ENCODE data around the gene RFC3.

Gene RFC3

DNA sequence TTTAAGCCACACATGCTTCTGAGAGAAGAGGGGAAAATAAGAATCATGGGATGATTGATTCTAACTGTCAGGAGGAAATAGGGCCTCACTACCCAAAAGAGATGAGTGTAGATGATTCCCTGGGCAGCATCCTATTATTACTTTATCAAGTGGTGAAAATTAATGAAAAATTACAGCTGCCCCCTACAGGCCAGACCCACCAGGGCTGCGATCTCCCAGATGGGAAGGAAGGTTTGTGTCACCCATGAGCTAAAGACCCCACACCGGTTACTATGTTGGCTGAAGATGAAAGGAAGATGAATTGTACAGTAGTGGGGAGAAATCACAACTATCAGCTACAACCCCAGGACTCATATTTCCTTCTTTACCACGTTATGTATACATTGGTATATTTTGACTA lies 49.5 kb downstream of the RFC3 start:
- H3K9me3 Mint-ChIP-seq, result no peaks in the 10 kb centered on the region
- H3K36me3 Mint-ChIP-seq (ENCODE audit: low read depth), result no peaks in the 10 kb centered on the region
- H3K4me1 Mint-ChIP-seq (ENCODE audit: low read depth), result no peaks in the 10 kb centered on the region
- H3K4me3 Mint-ChIP-seq, result no peak overlapping the region
- no peak overlapping the region for H3K27ac Mint-ChIP-seq
- H3K27me3 Mint-ChIP-seq, result no peaks in the 10 kb centered on the region
- intact Hi-C loops (cut with micrococcal nuclease), result no loop called here

DNA sequence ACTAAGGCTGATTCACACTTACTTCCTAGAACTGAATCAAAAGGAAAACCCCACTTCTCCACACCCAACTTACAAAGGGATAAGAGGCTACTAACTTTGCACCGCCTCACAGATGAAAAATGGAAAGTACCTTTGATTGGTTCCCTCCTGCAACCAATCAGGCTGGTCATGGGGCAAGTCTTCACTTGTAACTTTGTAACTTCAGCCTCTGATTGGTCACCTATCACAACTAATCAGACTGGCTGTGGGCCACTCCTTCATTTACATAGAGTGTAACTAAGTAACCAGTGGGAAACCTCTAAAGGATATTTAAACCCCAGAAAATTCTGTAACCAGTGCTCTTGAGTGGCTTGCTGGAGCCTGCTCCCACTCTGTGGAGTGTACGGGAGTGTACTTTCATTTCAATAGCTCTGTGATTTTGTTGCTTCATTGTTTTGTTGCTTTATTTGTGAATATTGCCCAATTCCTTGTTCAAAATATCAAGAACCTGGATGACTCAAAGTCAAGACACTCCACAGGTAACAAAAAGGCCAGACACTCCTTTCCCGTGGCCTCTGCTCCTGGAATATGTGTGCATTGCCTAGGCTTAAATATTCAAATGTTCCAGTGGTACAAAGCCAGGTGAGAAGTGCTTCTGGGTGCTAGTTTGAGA lies 50.5 kb downstream of the RFC3 start:
- no peaks in the 10 kb centered on the region for H3K36me3 Mint-ChIP-seq (ENCODE audit: low read depth)
- H3K4me3 Mint-ChIP-seq, result no peak overlapping the region
- no peaks in the 10 kb centered on the region for H3K27me3 Mint-ChIP-seq
- H3K4me1 Mint-ChIP-seq (ENCODE audit: low read depth), result no peaks in the 10 kb centered on the region
- intact Hi-C loops (cut with micrococcal nuclease), result no loop called here
- no peaks in the 10 kb centered on the region for H3K9me3 Mint-ChIP-seq
- no peak overlapping the region for H3K27ac Mint-ChIP-seq

DNA sequence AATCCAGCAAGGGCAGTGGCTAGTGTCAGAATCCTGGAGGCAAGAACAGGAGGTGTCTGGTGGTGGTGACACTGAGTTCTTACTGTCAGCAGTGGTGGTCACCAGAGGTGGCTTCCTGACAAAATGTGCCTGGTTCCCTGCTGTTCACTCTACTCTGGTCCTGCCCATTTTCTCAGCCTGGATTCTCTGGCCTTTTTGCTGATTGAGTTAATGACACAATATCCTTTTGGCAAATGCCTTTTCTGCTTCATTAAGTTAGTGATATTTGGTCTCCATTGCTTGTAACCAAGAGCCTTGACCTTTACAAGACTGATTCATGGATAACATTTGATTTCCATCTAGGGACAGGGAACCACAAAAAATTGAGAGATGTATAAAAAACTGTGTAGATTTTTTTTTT lies 51.1 kb downstream of the RFC3 start:
- Mint-ChIP-seq H3K27me3 (no peaks in the 10 kb centered on the region), H3K36me3 (ENCODE audit: low read depth) (no peaks in the 10 kb centered on the region), H3K4me1 (ENCODE audit: low read depth) (no peaks in the 10 kb centered on the region), H3K4me3 (no peak overlapping the region), H3K9me3 (no peaks in the 10 kb centered on the region), H3K27ac (no peak overlapping the region)
- intact Hi-C loops (cut with micrococcal nuclease), result no loop called here

DNA sequence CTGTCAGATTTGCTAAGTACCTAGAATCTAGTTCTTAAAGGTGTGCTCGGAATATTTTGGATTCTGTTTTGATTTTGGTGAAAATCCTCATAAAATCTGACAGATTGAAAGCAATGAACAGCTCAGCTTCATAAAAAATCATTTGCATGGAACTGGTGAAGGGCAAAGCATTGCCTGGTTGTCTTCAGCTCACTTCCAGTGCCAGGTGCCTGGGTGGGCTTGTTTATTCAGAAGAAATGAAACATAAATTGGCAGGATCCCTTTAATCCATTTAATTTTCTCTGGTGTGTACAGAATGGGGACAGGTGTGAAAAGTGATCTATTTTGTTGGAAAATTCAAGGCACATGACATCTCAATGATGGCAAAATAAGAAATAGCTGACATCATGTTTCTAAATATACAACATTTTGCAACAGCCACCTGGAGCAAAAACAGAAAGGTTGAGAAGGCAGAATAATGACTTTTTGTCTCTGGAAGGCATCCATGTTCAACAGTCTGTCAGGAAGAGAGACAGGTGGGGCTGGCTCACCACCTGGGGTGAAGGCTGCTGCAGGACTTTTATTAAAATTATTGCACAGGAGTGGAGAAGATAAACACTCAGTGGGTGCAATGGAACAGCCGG lies 52.2 kb downstream of the RFC3 start:
- no peak overlapping the region for H3K4me3 Mint-ChIP-seq
- no peaks in the 10 kb centered on the region for H3K4me1 Mint-ChIP-seq (ENCODE audit: low read depth)
- no peak overlapping the region for H3K27ac Mint-ChIP-seq
- no peaks in the 10 kb centered on the region for H3K9me3 Mint-ChIP-seq
- intact Hi-C loops (cut with micrococcal nuclease), result no loop called here
- H3K36me3 Mint-ChIP-seq (ENCODE audit: low read depth), result no peaks in the 10 kb centered on the region
- H3K27me3 Mint-ChIP-seq, result no peaks in the 10 kb centered on the region

DNA sequence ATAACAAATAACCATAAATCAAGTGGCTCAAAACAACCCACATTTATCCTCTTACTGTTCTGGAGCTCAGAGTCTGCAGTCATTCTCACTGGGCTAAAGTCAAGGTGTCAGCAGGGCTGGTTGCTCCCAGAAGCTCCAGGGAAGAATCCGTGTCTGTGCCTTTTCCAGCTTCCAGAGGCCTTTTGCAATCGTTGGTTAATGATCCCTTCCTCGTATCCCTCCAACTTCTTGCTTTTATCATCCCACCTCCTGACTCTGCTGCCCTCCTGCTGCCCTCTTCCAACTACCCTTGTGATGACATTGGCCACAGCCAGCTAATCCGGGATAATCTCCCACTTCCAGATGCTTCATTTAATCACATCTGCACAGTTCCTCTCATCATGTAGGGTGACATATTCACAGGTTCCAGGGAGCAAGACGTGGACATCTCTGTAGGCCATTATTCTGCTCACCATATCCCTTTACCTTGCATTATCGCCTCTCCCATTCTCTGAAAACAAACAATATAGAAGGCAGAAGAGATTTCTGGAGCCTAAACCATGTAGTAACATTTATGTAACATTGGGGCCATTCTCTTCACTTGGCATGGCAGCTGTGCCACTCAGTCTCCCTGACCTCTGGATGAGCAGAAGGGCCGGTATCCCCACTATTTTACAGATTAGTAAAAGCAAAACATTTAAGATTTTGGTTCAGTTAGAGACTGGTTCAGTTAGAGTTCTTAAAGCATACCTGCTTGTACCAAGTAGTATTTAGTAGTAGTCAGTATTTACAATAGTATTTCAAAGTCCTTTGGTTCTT lies 53.5 kb downstream of the RFC3 start:
- Mint-ChIP-seq H3K27me3 (no peaks in the 10 kb centered on the region), H3K4me1 (ENCODE audit: low read depth) (no peaks in the 10 kb centered on the region), H3K9me3 (no peaks in the 10 kb centered on the region), H3K4me3 (no peak overlapping the region), H3K27ac (no peak overlapping the region), H3K36me3 (ENCODE audit: low read depth) (no peaks in the 10 kb centered on the region)
- intact Hi-C loops (cut with micrococcal nuclease), result no loop called here

DNA sequence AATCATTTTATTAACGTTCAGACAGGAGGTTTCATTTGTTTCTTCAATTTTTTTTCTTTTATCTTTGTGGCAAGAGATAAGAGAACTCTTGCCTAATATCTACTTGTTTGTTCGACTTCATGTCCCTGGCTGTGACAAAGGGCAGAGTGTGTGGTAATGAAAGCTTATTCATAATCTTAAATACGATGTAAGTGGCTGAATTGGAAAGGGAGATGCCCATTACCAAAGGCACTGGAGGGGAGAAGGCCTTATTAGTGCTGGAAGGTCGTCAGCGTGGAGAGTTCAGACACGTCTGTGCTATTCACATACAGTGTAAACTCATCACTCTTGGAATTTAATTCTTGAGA lies 54.0 kb downstream of the RFC3 start:
- Mint-ChIP-seq H3K9me3 (no peaks in the 10 kb centered on the region), H3K4me1 (ENCODE audit: low read depth) (no peaks in the 10 kb centered on the region)

DNA sequence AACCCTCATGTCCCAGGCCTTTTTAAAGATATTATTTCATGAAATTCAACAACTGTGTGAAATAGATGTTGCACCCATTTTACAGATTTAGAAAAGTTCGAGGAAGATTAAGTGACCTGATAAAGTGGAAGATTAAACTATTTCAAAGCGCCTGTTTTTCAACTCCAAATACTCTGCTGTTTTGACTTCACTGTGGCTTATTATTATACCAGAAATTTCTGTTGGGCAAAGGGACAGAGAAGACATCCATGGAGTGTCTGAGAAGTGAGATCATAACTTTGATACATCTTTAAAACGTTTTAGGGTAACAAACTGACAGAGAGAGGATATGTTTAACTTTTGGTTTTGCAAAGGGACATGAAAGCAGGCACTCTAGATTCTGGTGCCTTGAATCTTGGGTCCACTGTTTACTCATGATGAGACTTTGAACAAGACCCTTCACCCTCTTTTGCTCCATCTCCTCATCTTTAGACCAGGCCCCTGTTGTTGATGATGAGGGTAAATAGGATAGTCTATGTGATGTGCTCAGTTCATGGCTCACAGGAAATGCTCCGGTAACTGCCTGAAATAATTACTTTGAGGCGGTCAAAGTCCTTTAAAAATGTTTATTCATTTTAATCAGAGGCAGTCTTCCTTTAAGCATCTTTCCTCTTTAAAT lies 55.4 kb downstream of the RFC3 start:
- no peaks in the 10 kb centered on the region for H3K27me3 Mint-ChIP-seq
- H3K9me3 Mint-ChIP-seq, result no peaks in the 10 kb centered on the region
- no peak overlapping the region for H3K4me3 Mint-ChIP-seq
- H3K27ac Mint-ChIP-seq, result no peak overlapping the region
- H3K36me3 Mint-ChIP-seq (ENCODE audit: low read depth), result no peaks in the 10 kb centered on the region
- intact Hi-C loops (cut with micrococcal nuclease), result no loop called here
- H3K4me1 Mint-ChIP-seq (ENCODE audit: low read depth), result no peaks in the 10 kb centered on the region

More for the DNA sequence above, 54.0 kb downstream of the RFC3 start:
- no peak overlapping the region for H3K4me3 Mint-ChIP-seq
- no peak overlapping the region for H3K27ac Mint-ChIP-seq
- H3K36me3 Mint-ChIP-seq (ENCODE audit: low read depth), result no peaks in the 10 kb centered on the region
- H3K27me3 Mint-ChIP-seq, result no peaks in the 10 kb centered on the region
- intact Hi-C loops (cut with micrococcal nuclease), result no loop called here

DNA sequence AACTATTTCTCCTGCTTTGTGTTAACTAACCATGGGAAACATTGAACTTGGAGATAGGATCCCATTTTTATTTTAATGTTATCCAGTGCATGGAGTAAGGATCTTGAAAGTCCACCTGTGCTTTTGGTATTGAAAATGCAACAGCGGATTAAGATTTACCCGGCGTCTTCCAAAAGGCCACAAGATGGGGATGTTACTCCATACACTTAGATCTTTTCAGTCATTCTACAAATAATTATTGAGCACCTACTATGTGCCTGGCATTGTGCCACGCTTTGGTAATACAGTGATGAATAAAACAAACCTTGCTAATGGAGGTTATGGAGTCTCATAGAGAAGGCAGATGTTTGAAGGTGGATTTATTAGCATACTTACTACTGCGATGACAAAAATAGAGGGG lies 56.9 kb downstream of the RFC3 start:
- intact Hi-C loops (cut with micrococcal nuclease), result no loop called here
- Mint-ChIP-seq H3K9me3 (no peaks in the 10 kb centered on the region), H3K4me1 (ENCODE audit: low read depth) (no peaks in the 10 kb centered on the region), H3K27ac (no peak overlapping the region), H3K27me3 (no peaks in the 10 kb centered on the region), H3K36me3 (ENCODE audit: low read depth) (no peaks in the 10 kb centered on the region), H3K4me3 (no peak overlapping the region)

DNA sequence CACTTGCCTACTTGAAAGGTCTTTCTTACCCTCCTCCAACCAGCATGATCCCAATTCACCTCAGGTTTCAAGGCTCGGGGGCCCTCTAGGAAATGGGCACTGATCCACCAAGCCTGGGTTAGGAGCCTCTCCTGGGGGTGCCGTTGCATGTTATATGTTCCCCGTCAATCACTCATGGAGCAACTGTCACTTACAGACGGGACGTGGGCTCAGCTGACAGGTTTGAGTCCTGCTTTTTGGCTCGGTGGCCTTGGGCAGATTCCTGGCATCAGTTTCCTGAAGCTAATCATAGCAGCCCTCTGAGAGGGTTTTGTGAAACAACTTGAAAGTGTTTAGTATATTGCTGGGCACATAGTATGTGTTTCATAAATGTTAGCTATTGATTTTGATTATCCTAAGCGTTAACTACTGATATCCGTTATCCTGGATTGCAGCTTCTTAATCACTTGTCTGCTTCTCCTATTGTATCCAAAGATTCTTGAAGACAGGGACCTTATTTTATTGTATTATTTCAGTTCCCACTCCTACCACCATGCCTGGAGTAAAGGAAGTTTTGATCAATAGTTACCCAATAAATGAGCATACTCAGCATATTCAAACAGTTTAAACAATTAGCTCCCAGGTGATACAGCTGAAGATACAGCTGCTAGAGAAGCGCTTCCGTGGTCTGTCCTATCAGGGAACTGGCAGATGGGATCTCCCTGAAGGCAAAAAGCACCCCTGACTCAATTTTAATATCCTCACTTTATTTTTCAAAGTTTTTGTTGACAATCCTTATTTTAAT lies 57.9 kb downstream of the RFC3 start:
- H3K36me3 Mint-ChIP-seq (ENCODE audit: low read depth), result no peaks in the 10 kb centered on the region
- H3K9me3 Mint-ChIP-seq, result no peaks in the 10 kb centered on the region
- no peak overlapping the region for H3K27ac Mint-ChIP-seq
- H3K27me3 Mint-ChIP-seq, result no peaks in the 10 kb centered on the region
- no peaks in the 10 kb centered on the region for H3K4me1 Mint-ChIP-seq (ENCODE audit: low read depth)
- no peak overlapping the region for H3K4me3 Mint-ChIP-seq
- intact Hi-C loops (cut with micrococcal nuclease), result no loop called here

DNA sequence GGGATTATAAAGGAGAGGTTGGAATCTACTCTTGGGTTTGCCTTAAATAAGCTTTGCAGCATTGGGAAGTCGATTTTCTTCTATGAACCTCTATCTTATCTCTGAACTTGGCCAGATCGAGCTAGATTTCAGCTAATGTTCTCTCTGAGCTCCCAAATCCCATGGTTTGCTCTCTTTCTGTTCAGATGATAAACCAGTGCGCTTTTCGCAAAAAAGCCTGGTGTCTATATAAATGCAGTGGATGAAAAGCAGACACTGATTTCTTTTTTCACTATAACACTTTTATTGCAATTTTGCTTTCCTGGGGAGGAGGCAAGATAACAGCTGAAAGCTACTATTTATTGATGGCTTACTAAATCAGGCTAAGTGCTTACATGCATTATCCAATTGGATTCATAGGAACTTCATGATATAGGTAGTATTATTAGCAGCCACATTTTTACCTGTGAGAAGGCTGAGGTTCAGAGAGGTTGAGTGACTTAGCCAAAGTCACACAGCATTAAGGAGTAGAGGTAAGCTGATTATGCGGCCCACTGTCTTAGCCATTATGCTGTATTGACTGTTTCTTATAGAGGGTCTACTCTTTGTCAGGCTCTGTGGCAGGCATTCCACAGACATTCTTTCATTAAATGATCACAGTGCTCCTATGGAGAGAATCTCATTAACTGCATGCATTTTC lies 58.9 kb downstream of the RFC3 start:
- Mint-ChIP-seq H3K4me3 (no peak overlapping the region), H3K4me1 (ENCODE audit: low read depth) (no peaks in the 10 kb centered on the region), H3K9me3 (no peaks in the 10 kb centered on the region), H3K36me3 (ENCODE audit: low read depth) (no peaks in the 10 kb centered on the region), H3K27ac (no peak overlapping the region), H3K27me3 (no peaks in the 10 kb centered on the region)
- intact Hi-C loops (cut with micrococcal nuclease), result no loop called here

DNA sequence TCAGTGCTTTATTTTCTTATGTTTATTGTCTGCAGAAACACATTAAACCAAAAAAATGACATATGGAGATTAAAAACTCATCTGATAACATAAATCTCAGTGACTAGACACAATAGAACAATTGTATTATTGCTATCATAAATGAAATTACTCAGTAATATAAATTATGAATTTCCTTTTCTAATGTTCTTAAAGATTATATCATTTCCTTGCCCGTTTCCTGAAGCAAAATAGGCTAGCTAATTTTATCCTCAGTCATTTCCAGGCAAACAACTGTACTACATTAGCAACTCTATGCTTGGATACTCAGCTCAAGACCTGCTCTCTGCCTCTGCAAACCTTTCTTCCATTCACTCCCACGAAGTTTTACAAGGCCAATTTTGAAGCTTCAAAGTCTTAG lies 61.2 kb downstream of the RFC3 start:
- no peak overlapping the region for H3K27ac Mint-ChIP-seq
- no peaks in the 10 kb centered on the region for H3K36me3 Mint-ChIP-seq (ENCODE audit: low read depth)
- no peaks in the 10 kb centered on the region for H3K9me3 Mint-ChIP-seq
- H3K27me3 Mint-ChIP-seq, result no peaks in the 10 kb centered on the region
- H3K4me1 Mint-ChIP-seq (ENCODE audit: low read depth), result no peaks in the 10 kb centered on the region
- intact Hi-C loops (cut with micrococcal nuclease), result no loop called here
- no peak overlapping the region for H3K4me3 Mint-ChIP-seq

DNA sequence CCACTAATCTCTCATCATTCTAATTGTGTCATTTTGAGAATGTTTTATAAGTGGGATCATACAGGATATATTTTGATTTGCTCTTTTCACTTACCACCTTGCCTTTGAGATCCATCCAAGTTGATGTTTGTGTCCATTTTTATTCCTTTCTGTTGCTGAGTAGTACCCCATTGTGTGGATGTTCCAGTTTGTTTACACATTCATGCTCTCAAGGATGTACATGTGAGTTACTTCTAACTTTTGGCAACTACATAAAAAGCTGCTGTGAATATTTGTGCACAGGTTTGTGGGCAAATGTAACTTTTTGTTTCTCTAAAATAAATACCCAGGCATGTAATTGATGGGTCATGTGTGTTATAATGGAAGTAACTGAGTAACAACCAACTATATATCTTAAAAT lies 64.9 kb downstream of the RFC3 start:
- no peaks in the 10 kb centered on the region for H3K4me1 Mint-ChIP-seq (ENCODE audit: low read depth)
- H3K36me3 Mint-ChIP-seq (ENCODE audit: low read depth), result no peaks in the 10 kb centered on the region
- H3K27ac Mint-ChIP-seq, result no peak overlapping the region
- no peak overlapping the region for H3K4me3 Mint-ChIP-seq
- no peaks in the 10 kb centered on the region for H3K9me3 Mint-ChIP-seq
- H3K27me3 Mint-ChIP-seq, result no peaks in the 10 kb centered on the region
- intact Hi-C loops (cut with micrococcal nuclease), result no loop called here

DNA sequence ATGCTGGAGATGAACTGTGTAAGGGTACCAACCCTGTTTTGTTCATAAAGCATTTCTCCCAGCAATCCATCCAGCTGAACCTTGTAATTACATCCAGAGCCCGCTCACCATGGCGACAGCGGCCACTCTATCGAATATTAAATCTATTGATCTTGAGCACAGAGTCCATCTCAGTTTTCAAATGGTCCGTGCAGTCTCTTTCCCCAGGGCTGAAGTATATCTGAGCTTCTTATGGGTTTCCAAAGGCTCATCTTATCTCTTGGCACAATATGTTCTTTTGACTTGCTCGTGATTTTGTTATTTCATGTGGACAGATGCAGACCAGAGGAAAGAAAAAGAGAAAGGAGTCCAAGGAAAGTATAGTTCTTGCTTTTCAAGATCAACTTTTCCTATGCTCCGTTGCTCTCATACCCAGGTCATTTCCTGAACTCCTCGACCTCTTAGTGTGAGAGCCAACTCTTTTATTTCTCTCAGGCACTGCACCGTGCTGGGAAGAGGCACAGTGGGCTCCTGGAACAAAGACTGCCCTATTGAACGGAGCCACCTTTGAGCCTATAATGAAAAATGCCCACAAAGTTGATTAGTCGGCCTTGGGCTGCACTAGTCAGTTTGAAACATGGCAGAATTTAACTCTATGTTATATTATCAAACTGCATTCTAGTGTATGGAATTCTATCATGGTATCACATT lies 66.7 kb downstream of the RFC3 start:
- Mint-ChIP-seq H3K4me3 (no peak overlapping the region), H3K27me3 (no peaks in the 10 kb centered on the region), H3K9me3 (no peaks in the 10 kb centered on the region), H3K27ac (no peak overlapping the region), H3K4me1 (ENCODE audit: low read depth) (no peaks in the 10 kb centered on the region), H3K36me3 (ENCODE audit: low read depth) (no peaks in the 10 kb centered on the region)
- intact Hi-C loops (cut with micrococcal nuclease), result no loop called here
